Thyroid gland (tissue), 4 donors: ENCODE results near the gene CHD1L.

Experiments used
- POLR2A ChIP-seq, 2 donors: fragments of 450-650 bp; IDR thresholded peaks; one replicate each; pipeline ENCODE4 v1.6.1; 2017; ENCODE audit warnings: antibody characterized with exemption in 2 of 2, mild to moderate bottlenecking in 2 of 2, moderate library complexity in 1 of 2
- TF ChIP-seq, protein P1 (sequence below), 6 experiments: fragments of 200-600 bp in 3 of 6; fragments of 450-650 bp in 3 of 6; sonication (generic) in 3 of 6; IDR thresholded peaks; one replicate each; pipeline ENCODE4 v1.5.1; 2016 to 2019; ENCODE audit warnings: antibody characterized with exemption in 6 of 6, mild to moderate bottlenecking in 2 of 6, inconsistent platforms in 1 of 6, moderate library complexity in 1 of 6

DNA sequence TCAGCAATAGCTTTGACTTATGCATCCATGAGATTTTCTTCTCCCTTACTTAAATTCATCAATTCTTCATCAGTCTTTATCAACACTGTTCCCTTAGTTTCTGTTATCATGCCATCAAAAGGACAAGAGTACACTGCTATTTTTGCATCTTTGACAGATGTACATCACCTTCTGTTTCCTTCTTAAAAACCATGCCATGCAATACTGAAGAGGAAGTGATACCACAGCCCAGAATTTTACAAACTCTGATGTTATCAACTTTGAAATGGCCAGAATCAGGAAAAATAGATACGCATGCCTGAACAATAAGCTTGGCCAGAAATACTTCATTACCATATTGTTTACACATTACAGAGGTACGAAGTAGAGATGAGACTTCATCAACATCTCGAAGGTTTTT lies 38.4 kb upstream of the CHD1L start:
- TF ChIP-seq POLR2A (IDR thresholded peaks at IDR 0.05), result no peak
- TF ChIP-seq, protein P1, sequence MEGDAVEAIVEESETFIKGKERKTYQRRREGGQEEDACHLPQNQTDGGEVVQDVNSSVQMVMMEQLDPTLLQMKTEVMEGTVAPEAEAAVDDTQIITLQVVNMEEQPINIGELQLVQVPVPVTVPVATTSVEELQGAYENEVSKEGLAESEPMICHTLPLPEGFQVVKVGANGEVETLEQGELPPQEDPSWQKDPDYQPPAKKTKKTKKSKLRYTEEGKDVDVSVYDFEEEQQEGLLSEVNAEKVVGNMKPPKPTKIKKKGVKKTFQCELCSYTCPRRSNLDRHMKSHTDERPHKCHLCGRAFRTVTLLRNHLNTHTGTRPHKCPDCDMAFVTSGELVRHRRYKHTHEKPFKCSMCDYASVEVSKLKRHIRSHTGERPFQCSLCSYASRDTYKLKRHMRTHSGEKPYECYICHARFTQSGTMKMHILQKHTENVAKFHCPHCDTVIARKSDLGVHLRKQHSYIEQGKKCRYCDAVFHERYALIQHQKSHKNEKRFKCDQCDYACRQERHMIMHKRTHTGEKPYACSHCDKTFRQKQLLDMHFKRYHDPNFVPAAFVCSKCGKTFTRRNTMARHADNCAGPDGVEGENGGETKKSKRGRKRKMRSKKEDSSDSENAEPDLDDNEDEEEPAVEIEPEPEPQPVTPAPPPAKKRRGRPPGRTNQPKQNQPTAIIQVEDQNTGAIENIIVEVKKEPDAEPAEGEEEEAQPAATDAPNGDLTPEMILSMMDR (IDR thresholded peaks at IDR 0.05), result no peak
